Liver (tissue), 3 donors: ENCODE results near the gene GXYLT2.

Experiments
- ATF3 ChIP-seq: IDR thresholded peaks from 2 replicates; pipeline ENCODE4 v1.6.1; 2016; ENCODE audit warnings: antibody characterized with exemption
- CTCF ChIP-seq: fragments of 150-350 bp; IDR thresholded peaks from 2 replicates; pipeline ENCODE4 v1.5.1; 2017; ENCODE audit warnings: improper control_type of control experiment, low read depth, low read length; ENCODE audit not compliant: missing input control
- JUND ChIP-seq, 2 donors: IDR thresholded peaks; 2 replicates each; pipeline ENCODE4 v1.6.1; 2016; ENCODE audit warnings: antibody characterized with exemption in 2 of 2
- MAX ChIP-seq: IDR thresholded peaks from 2 replicates; pipeline ENCODE4 v1.6.1; 2016; ENCODE audit warnings: antibody characterized with exemption
- RAD21 ChIP-seq, 2 donors: IDR thresholded peaks; 2 replicates each; pipeline ENCODE4 v1.6.1; 2016; ENCODE audit warnings: antibody characterized with exemption in 2 of 2, mild to moderate bottlenecking in 2 of 2
- REST ChIP-seq: IDR thresholded peaks from 2 replicates; pipeline ENCODE4 v1.6.1; 2016; ENCODE audit warnings: antibody characterized with exemption, mild to moderate bottlenecking
- RXRA ChIP-seq, 2 donors: IDR thresholded peaks; 2 replicates each; pipeline ENCODE4 v1.6.1; 2017 to 2018; ENCODE audit warnings: antibody characterized with exemption in 2 of 2, mild to moderate bottlenecking in 1 of 2
- SP1 ChIP-seq: IDR thresholded peaks from 2 replicates; pipeline ENCODE4 v1.6.1; 2018; ENCODE audit warnings: antibody characterized with exemption, mild to moderate bottlenecking
- TAF1 ChIP-seq: conservative IDR thresholded peaks from 2 replicates; pipeline ENCODE4 v1.6.1; 2016; ENCODE audit warnings: antibody characterized with exemption, mild to moderate bottlenecking
- YY1 ChIP-seq: IDR thresholded peaks from 2 replicates; pipeline ENCODE4 v1.6.1; 2016; ENCODE audit warnings: antibody characterized with exemption, mild to moderate bottlenecking
- donor health status: healthy.
- donor health status: healthy.

GRCh38 chr3:72896996-72897757 lies 9.3 kb downstream of the GXYLT2 start:
- no peak for TF ChIP-seq CTCF
- TF ChIP-seq REST, result no peak
- no peak for TF ChIP-seq RAD21 (IDR thresholded peaks at IDR 0.05)
- TF ChIP-seq YY1, result no peak
- TF ChIP-seq SP1, result no peak
- no peak for TF ChIP-seq TAF1
- no peak for TF ChIP-seq JUND (IDR thresholded peaks at IDR 0.05)
- no peak for TF ChIP-seq RXRA (IDR thresholded peaks at IDR 0.05)
- no peak for TF ChIP-seq MAX
- no peak for TF ChIP-seq ATF3
